ENCODE results near the gene PRG2. TPM values are rescaled to one million over a fixed set of nuclear protein-coding genes. Genes with fewer than 3 reads are reported as not detected.

The PRG2 gene
- total and polyA plus RNA-seq, 10 donors: 1.4 to 10.5 (median 3.7) TPM; not detected in 1

- Histone ChIP-seq H3K9me3 (no peaks in the 10 kb centered on the region), H3K4me3 (peak overlapping the region; percentile 41 to 76 (median 51)), H3K27ac (peak overlapping the region; percentile 82 to 93 (median 90)), H3K4me1 (peaks cover 28 to 63% (median 45%) of the 10 kb centered on the region in 6 donors), H3K36me3 (peaks cover 0 to 30% (median 0%) of the 10 kb centered on the region in 6 donors), H3K27me3 (replicated peaks in 1 of 7) (no peaks in the 10 kb centered on the region)
- 6 to 11% (median 9%) methylated on average over 16 of the region's 16 CpGs for WGBS, 5 donors
- intact Hi-C loops (cut with DNase I; ENCODE audit: low total_unique reads): no loop called here
- TF ChIP-seq CTCF (IDR thresholded peaks at IDR 0.05 in 8 of 11, conservative IDR thresholded peaks at IDR 0.05 in 3 of 11) (no peak), POLR2AphosphoS5 (IDR thresholded peaks at IDR 0.05) (no peak), POLR2A (IDR thresholded peaks at IDR 0.05) (no peak)
- no peak for DNase-seq
These were observed 36.0 kb upstream of the PRG2 start for GRCh38 chr11:57426439-57426928.

- DNase-seq: peak; percentile 79
- intact Hi-C loops (cut with DNase I; ENCODE audit: low total_unique reads): no loop called here
- H3K36me3 ChIP-seq: peaks cover 0 to 36% (median 2%) of the 10 kb centered on the region in 6 donors
- no peaks in the 10 kb centered on the region for H3K27me3 ChIP-seq (replicated peaks in 1 of 7)
- WGBS, 5 donors: 30 to 65% (median 41%) methylated on average over 15 of the region's 15 CpGs
- no peak for TF ChIP-seq POLR2A (IDR thresholded peaks at IDR 0.05)
- peak in 1 of 3 donors; percentile 32 for TF ChIP-seq POLR2AphosphoS5 (IDR thresholded peaks at IDR 0.05)
- no peaks in the 10 kb centered on the region for H3K9me3 ChIP-seq
- peak overlapping the region in 7 of 8 donors; percentile 41 to 76 (median 52) for H3K4me3 ChIP-seq
- peaks cover 28 to 63% (median 45%) of the 10 kb centered on the region in 6 donors for H3K4me1 ChIP-seq
- H3K27ac ChIP-seq: peak overlapping the region; percentile 82 to 93 (median 90)
These were observed 35.4 kb upstream of the PRG2 start for GRCh38 chr11:57425565-57426438.

- intact Hi-C loops (cut with DNase I; ENCODE audit: low total_unique reads): no loop called here
- peak overlapping the region; percentile 53 to 93 (median 90) for H3K27ac ChIP-seq
- whole genome bisulfite sequencing, 5 donors: 9 to 21% (median 14%) methylated on average over 14 to 15 of the region's 15 CpGs
- peaks cover 0 to 45% (median 8%) of the 10 kb centered on the region in 6 donors for H3K36me3 ChIP-seq
- TF ChIP-seq CTCF (IDR thresholded peaks at IDR 0.05 in 8 of 11, conservative IDR thresholded peaks at IDR 0.05 in 3 of 11) (no peak), POLR2AphosphoS5 (IDR thresholded peaks at IDR 0.05) (peak; percentile 45 to 91 (median 54))
- H3K9me3 ChIP-seq: no peaks in the 10 kb centered on the region
- H3K4me1 ChIP-seq: peaks cover 28 to 63% (median 45%) of the 10 kb centered on the region in 6 donors
- H3K4me3 ChIP-seq: peak overlapping the region in 5 of 8 donors; percentile 1 to 76 (median 58)
- peak; percentile 87 for DNase-seq
- H3K27me3 ChIP-seq (replicated peaks in 1 of 7): no peaks in the 10 kb centered on the region
These were observed 34.5 kb upstream of the PRG2 start for GRCh38 chr11:57424792-57425564.

GRCh38 chr11:57424137-57424791 lies 33.8 kb upstream of the PRG2 start:
- whole genome bisulfite sequencing, 5 donors: 71 to 81% (median 76%) methylated on average over 9 of the region's 9 CpGs
- Histone ChIP-seq H3K36me3 (peaks cover 0 to 52% (median 10%) of the 10 kb centered on the region in 6 donors), H3K9me3 (no peaks in the 10 kb centered on the region), H3K27ac (peak overlapping the region; percentile 53 to 93 (median 90)), H3K27me3 (replicated peaks in 1 of 7) (no peaks in the 10 kb centered on the region), H3K4me3 (peak overlapping the region in 4 of 8 donors; percentile 52 to 76 (median 58)), H3K4me1 (peaks cover 28 to 63% (median 45%) of the 10 kb centered on the region in 6 donors)
- TF ChIP-seq CTCF (IDR thresholded peaks at IDR 0.05 in 8 of 11, conservative IDR thresholded peaks at IDR 0.05 in 3 of 11) (no peak), POLR2AphosphoS5 (IDR thresholded peaks at IDR 0.05) (no peak), POLR2A (IDR thresholded peaks at IDR 0.05) (no peak)
- intact Hi-C loops (cut with DNase I; ENCODE audit: low total_unique reads): no loop called here
- no peak for DNase-seq

All from spleen (tissue), 11 donors.